GM18951 (cell line): ENCODE results near the gene ZNF496.

Experiments used
- POLR2A ChIP-seq: IDR thresholded peaks from 4 replicates; pipeline ENCODE4 v1.6.1; 2011; ENCODE audit warnings: mild to moderate bottlenecking; ENCODE audit not compliant: insufficient read length, insufficient read depth; ENCODE audit errors: extremely low read depth
- in situ Hi-C: fragments of 300-500 bp; cut with MboI; formaldehyde crosslinking; loops from one replicate; pipeline ENCODE4 v1.12.0; 2022; ENCODE audit warnings: low sequenced_read_pairs, mixed read lengths, inconsistent platforms; ENCODE audit not compliant: unreplicated experiment

The ZNF496 gene

GRCh38 chr1:247328311-247328710 is 3.4 kb downstream of the ZNF496 start:
- TF ChIP-seq POLR2A, result no peak

GRCh38 chr1:247326411-247327130 is 5.1 kb downstream of the ZNF496 start:
- TF ChIP-seq POLR2A, result no peak
- in situ Hi-C loops, result no loop called here

More at GRCh38 chr1:247328311-247328710, 3.4 kb downstream of the ZNF496 start:
- in situ Hi-C loops, result no loop called here

- TF ChIP-seq POLR2A, result no peak
- in situ Hi-C loops, result no loop called here
Observed at GRCh38 chr1:247324923-247325322, 6.7 kb downstream of the ZNF496 start.

- TF ChIP-seq POLR2A, result no peak
- in situ Hi-C loops, result no loop called here
Observed at GRCh38 chr1:247324204-247324787, 7.4 kb downstream of the ZNF496 start.

- in situ Hi-C loops, result no loop called here
- TF ChIP-seq POLR2A, result no peak
Observed at GRCh38 chr1:247322849-247323586, 8.6 kb downstream of the ZNF496 start.

GRCh38 chr1:247322442-247322841 is 9.2 kb downstream of the ZNF496 start:
- in situ Hi-C loops, result no loop called here
- no peak for TF ChIP-seq POLR2A

- no peak for TF ChIP-seq POLR2A
- in situ Hi-C loops, result no loop called here
Observed at GRCh38 chr1:247317702-247318101, 14.0 kb downstream of the ZNF496 start.

- no peak for TF ChIP-seq POLR2A
- in situ Hi-C loops, result no loop called here
Observed at GRCh38 chr1:247316590-247317197, 15.0 kb downstream of the ZNF496 start.

GRCh38 chr1:247304031-247304430 is 27.6 kb downstream of the ZNF496 start:
- in situ Hi-C loops, result no loop called here

GRCh38 chr1:247303216-247303615 is 28.5 kb downstream of the ZNF496 start:
- no peak for TF ChIP-seq POLR2A
- in situ Hi-C loops, result no loop called here

More at GRCh38 chr1:247304031-247304430, 27.6 kb downstream of the ZNF496 start:
- no peak for TF ChIP-seq POLR2A

- in situ Hi-C loops, result no loop called here
- TF ChIP-seq POLR2A, result no peak
Observed at GRCh38 chr1:247301176-247301540, 30.5 kb downstream of the ZNF496 start.

GRCh38 chr1:247300491-247301175 is 31.0 kb downstream of the ZNF496 start:
- no peak for TF ChIP-seq POLR2A
- in situ Hi-C loops, result no loop called here
